HepG2 (cell line): ENCODE data around the gene PRAMEF13. TPM values are rescaled to one million over a fixed set of nuclear protein-coding genes. Genes with fewer than 3 reads are reported as not detected.
"Not testable (repeated sequence)": the region's sequence is repeated elsewhere in the genome, so short reads cannot be mapped to it uniquely, and the experiment has no call there.

Experiments
- ATAC-seq: fragments of 200-7000 bp; cut with Tn5 transposase; 3 replicates; pipeline ENCODE4 v1.9.1; 2020; ENCODE audit warnings: mild to moderate bottlenecking, moderate library complexity
- BruUV-seq: library from RNA; stranded (reverse); fragments of 400-500 nt; replicated peaks from 2 replicates; lab custom pipeline; 2021; lab: Mats Ljungman, UMichigan
- CTCF ChIA-PET: fragments of 300-600 bp; formaldehyde crosslinking; extraction: SDS; loops from one replicate; lab custom pipeline; 2021; ENCODE audit warnings: low total read pairs, inconsistent platforms, low intra/inter-chr PET ratio; lab: Yijun Ruan, JAX
- POLR2A ChIA-PET: fragments of 350-600 bp; sonication (Branson Sonifier 250); formaldehyde crosslinking; loops from one replicate; lab custom pipeline; 2020; ENCODE audit warnings: antibody characterized with exemption, inconsistent platforms; lab: Yijun Ruan, JAX
- DNase-seq: peaks from one replicate; pipeline ENCODE4 v3.0.0-alpha.2; 2015; ENCODE audit warnings: low spot score
- FAIRE-seq: peaks from 3 replicates; lab custom pipeline; 2011; peaks lifted over from hg19 to GRCh38; lab: Jason Lieb, UNC
- H2AFZ ChIP-seq: one replicate; pipeline ENCODE4 v1.6.1; 2011; ENCODE audit warnings: low read length, inconsistent platforms
- H3K27ac ChIP-seq: fragments of 300-600 bp; 3 replicates; pipeline ENCODE4 v1.8.0; 2011; ENCODE audit warnings: mixed run types, mild to moderate bottlenecking, mixed read lengths, low read length, inconsistent platforms; ENCODE audit not compliant: insufficient read depth; ENCODE audit errors: extremely low read length
- H3K27me3 ChIP-seq, 2 experiments: fragments of 200-600 bp in 1 of 2; 2 replicates in 1 of 2; 3 replicates in 1 of 2; pipeline versions ENCODE4 v1.6.0 to v1.8.0; 2011; ENCODE audit warnings: low read length in 2 of 2, mild to moderate bottlenecking in 2 of 2, moderate library complexity in 2 of 2, inconsistent platforms in 1 of 2; ENCODE audit not compliant: insufficient read depth in 2 of 2, control insufficient read depth in 1 of 2
- H3K36me3 ChIP-seq, 2 experiments: fragments of 200-600 bp in 1 of 2; replicated peaks in 1 of 2; 2 replicates in 1 of 2; 3 replicates in 1 of 2; pipeline versions ENCODE4 v1.5.1 to v1.8.0; 2011; ENCODE audit warnings: low read length in 2 of 2, inconsistent platforms in 1 of 2; ENCODE audit not compliant: insufficient read depth in 2 of 2, control insufficient read depth in 1 of 2
- H3K4me1 ChIP-seq: 2 replicates; pipeline ENCODE4 v1.5.1; 2012; ENCODE audit warnings: low read length, inconsistent platforms; ENCODE audit not compliant: insufficient read depth
- H3K4me2 ChIP-seq: 2 replicates; pipeline ENCODE4 v1.6.0; 2011; ENCODE audit warnings: low read depth, low read length, inconsistent platforms
- H3K4me3 ChIP-seq, 3 experiments: fragments of 200-600 bp in 1 of 3; sonication (generic), shearing (Covaris generic) in 1 of 3; replicated peaks in 1 of 3; 2 replicates each; pipeline ENCODE4 v1.5.1; 2011 to 2016; ENCODE audit warnings: low read length in 3 of 3, inconsistent platforms in 2 of 3, low read depth in 2 of 3, mild to moderate bottlenecking in 2 of 3, control low read depth in 1 of 3, mixed read lengths in 1 of 3; ENCODE audit not compliant: insufficient read depth in 1 of 3
- H3K79me2 ChIP-seq: one replicate; pipeline ENCODE4 v1.6.1; 2011; ENCODE audit warnings: low read length, inconsistent platforms; ENCODE audit not compliant: insufficient read depth
- H3K9ac ChIP-seq: 2 replicates; pipeline ENCODE4 v1.6.0; 2011; ENCODE audit warnings: mild to moderate bottlenecking, low read depth, low read length, inconsistent platforms; ENCODE audit not compliant: insufficient read depth
- H3K9me3 ChIP-seq: 2 replicates; pipeline ENCODE4 v1.5.1; 2012; ENCODE audit warnings: mild to moderate bottlenecking, low read length
- H4K20me1 ChIP-seq: 2 replicates; pipeline ENCODE4 v1.6.0; 2011; ENCODE audit warnings: inconsistent platforms, mild to moderate bottlenecking, low read length, moderate library complexity; ENCODE audit not compliant: insufficient read depth
- ADNP ChIP-seq: sonication (generic); formaldehyde crosslinking; IDR thresholded peaks from 2 replicates; pipeline ENCODE4 v1.4.0; 2020; ENCODE audit warnings: missing genetic modification reagents
- HNRNPLL ChIP-seq: fragments of 200-400 bp; formaldehyde crosslinking; IDR thresholded peaks from 2 replicates; pipeline ENCODE4 v1.6.1; 2017; ENCODE audit warnings: mild to moderate bottlenecking, low read depth, low read length; ENCODE audit not compliant: poor library complexity, severe bottlenecking
- NFYC ChIP-seq: IDR thresholded peaks from 2 replicates; pipeline ENCODE4 v1.6.1; 2016; ENCODE audit warnings: missing genetic modification reagents, missing compliant biosample characterization
- RXRB ChIP-seq: IDR thresholded peaks from 2 replicates; pipeline ENCODE4 v1.6.1; 2016; ENCODE audit warnings: borderline replicate concordance, missing genetic modification reagents, missing compliant biosample characterization
- SAP130 ChIP-seq: IDR thresholded peaks from 2 replicates; pipeline ENCODE4 v1.6.1; 2016; ENCODE audit warnings: low read depth
- ZBED4 ChIP-seq: sonication (generic); formaldehyde crosslinking; IDR thresholded peaks from 2 replicates; pipeline ENCODE4 v1.4.0; 2020; ENCODE audit warnings: missing genetic modification reagents, borderline replicate concordance
- ZBTB1 ChIP-seq: sonication (generic); formaldehyde crosslinking; IDR thresholded peaks from 2 replicates; pipeline ENCODE4 v1.4.0; 2020; ENCODE audit warnings: missing genetic modification reagents, borderline replicate concordance
- ZMYM3 ChIP-seq: sonication (generic); formaldehyde crosslinking; IDR thresholded peaks from 2 replicates; pipeline ENCODE4 v1.5.1; 2020; ENCODE audit warnings: mild to moderate bottlenecking, missing genetic modification reagents
- ZNF33A ChIP-seq: sonication (generic); formaldehyde crosslinking; IDR thresholded peaks from 2 replicates; pipeline ENCODE4 v1.5.1; 2020; ENCODE audit warnings: missing genetic modification reagents, mild to moderate bottlenecking, moderate library complexity, borderline replicate concordance
- ZNF546 ChIP-seq: sonication (generic); formaldehyde crosslinking; conservative IDR thresholded peaks from 2 replicates; pipeline ENCODE4 v1.8.1; 2023; ENCODE audit warnings: mild to moderate bottlenecking, missing genetic modification reagents
- ZNF576 ChIP-seq: sonication (generic); formaldehyde crosslinking; IDR thresholded peaks from 2 replicates; pipeline ENCODE4 v1.4.0; 2020; ENCODE audit warnings: mild to moderate bottlenecking, missing genetic modification reagents
- ZNF790 ChIP-seq: sonication (generic); formaldehyde crosslinking; IDR thresholded peaks from 2 replicates; pipeline ENCODE4 v1.8.0; 2022; ENCODE audit warnings: missing genetic modification reagents, mild to moderate bottlenecking, borderline replicate concordance
- WGBS: methylation state at CpG from one replicate; pipeline ENCODE4 v1.1.6; 2017; ENCODE audit warnings: low lambda C conversion rate; 5-methylcytosine and 5-hydroxymethylcytosine counted together
- in situ Hi-C: cut with HindIII; loops from 2 replicates; pipeline ENCODE4 v1.10.0; 2017; ENCODE audit warnings: low pct_unique_long_range_greater_than_20kb; ENCODE audit not compliant: extremely low pct_ligation_motif_present
- intact Hi-C: fragments of 100-400 bp; cut with micrococcal nuclease; formaldehyde crosslinking; loops from one replicate; pipeline ENCODE4 v1.10.0; 2022; ENCODE audit not compliant: unreplicated experiment
- polyA plus RNA-seq, 8 experiments: library from polyadenylated mRNA; depleted of rRNA in 3 of 8; stranded (reverse) in 7 of 8; unstranded in 1 of 8; fragments of >200 nt; fragmentation: Illumina TruSeq in 4 of 8; extraction: Trizol in 4 of 8; gene quantifications; 2 replicates each; pipeline versions ENCODE4 v1.2.1 to v1.2.3, GENCODE V29; 2011 to 2016; ENCODE audit warnings: low read depth in 4 of 8, missing spikeins in 1 of 8, mixed read lengths in 1 of 8; ENCODE audit not compliant: insufficient read depth in 1 of 8
- total RNA-seq, 5 experiments: library from RNA; depleted of rRNA; stranded (reverse); fragments of >200 nt; fragmentation: Illumina TruSeq; extraction: Trizol; gene quantifications; 2 replicates each; pipeline ENCODE4 v1.2.3, GENCODE V29; 2016; ENCODE audit warnings: low read depth in 1 of 5

PRAMEF13 gene
- total and polyA plus RNA-seq, 2 of the 13 experiments (the other 11 are each of a cell fraction or from before 2014, with no cell fraction given), result not detected

- TF ChIP-seq ZBTB1 (no peak), RXRB (CRISPR knock-in tag) (no peak), HNRNPLL (no peak), ZNF33A (no peak), ZNF790 (CRISPR knock-in tag) (no peak), ADNP (no peak), ZNF576 (CRISPR knock-in tag) (no peak), NFYC (CRISPR knock-in tag) (no peak), ZBED4 (CRISPR knock-in tag) (no peak), SAP130 (CRISPR knock-in tag) (no peak), ZNF546 (CRISPR knock-in tag) (no peak), ZMYM3 (no peak)
Observed at GRCh38 chr1:13224480-13225060, 23.4 kb upstream of the PRAMEF13 start (continued).

GRCh38 chr1:13222788-13223187 lies 21.6 kb upstream of the PRAMEF13 start:
- BruUV-seq, H4K20me1 ChIP-seq, ATAC-seq, H3K4me1 ChIP-seq, H3K27ac ChIP-seq, H2AFZ ChIP-seq, H3K27me3 ChIP-seq, in situ Hi-C loops, H3K36me3 ChIP-seq, DNase-seq, H3K4me3 ChIP-seq, intact Hi-C loops, CTCF ChIA-PET, H3K4me2 ChIP-seq, H3K79me2 ChIP-seq, H3K9ac ChIP-seq, H3K9me3 ChIP-seq, POLR2A ChIA-PET: not testable (repeated sequence)
- WGBS, result no CpG with 5 or more reads among the region's 4 CpGs
- FAIRE-seq, result peak; percentile 34

- POLR2A ChIA-PET, H3K4me3 ChIP-seq, H3K9ac ChIP-seq, H3K4me2 ChIP-seq, BruUV-seq, CTCF ChIA-PET, intact Hi-C loops, H4K20me1 ChIP-seq, H3K79me2 ChIP-seq, FAIRE-seq, DNase-seq, H3K27me3 ChIP-seq, H3K4me1 ChIP-seq, ATAC-seq, in situ Hi-C loops, H3K36me3 ChIP-seq, H3K9me3 ChIP-seq, H2AFZ ChIP-seq, H3K27ac ChIP-seq: not testable (repeated sequence)
- WGBS, result no CpG with 5 or more reads among the region's 3 CpGs
Observed at GRCh38 chr1:13219203-13219602, 18.0 kb upstream of the PRAMEF13 start.
